Sigmoid colon (tissue), 4 donors: ENCODE results near the gene ABLIM2.

Source experiments
- POLR2AphosphoS5 ChIP-seq, 4 donors: sonication (generic); formaldehyde crosslinking; IDR thresholded peaks; one replicate each; pipeline ENCODE4 v1.6.1; 2017; ENCODE audit warnings: antibody characterized with exemption in 4 of 4
- TF ChIP-seq, protein P1 (sequence below), 4 experiments: fragments of 450-650 bp in 3 of 4; fragments of 200-600 bp in 1 of 4; IDR thresholded peaks; one replicate each; pipeline ENCODE4 v1.5.1; 2016 to 2019; ENCODE audit warnings: antibody characterized with exemption in 4 of 4, mild to moderate bottlenecking in 3 of 4, moderate library complexity in 2 of 4

DNA sequence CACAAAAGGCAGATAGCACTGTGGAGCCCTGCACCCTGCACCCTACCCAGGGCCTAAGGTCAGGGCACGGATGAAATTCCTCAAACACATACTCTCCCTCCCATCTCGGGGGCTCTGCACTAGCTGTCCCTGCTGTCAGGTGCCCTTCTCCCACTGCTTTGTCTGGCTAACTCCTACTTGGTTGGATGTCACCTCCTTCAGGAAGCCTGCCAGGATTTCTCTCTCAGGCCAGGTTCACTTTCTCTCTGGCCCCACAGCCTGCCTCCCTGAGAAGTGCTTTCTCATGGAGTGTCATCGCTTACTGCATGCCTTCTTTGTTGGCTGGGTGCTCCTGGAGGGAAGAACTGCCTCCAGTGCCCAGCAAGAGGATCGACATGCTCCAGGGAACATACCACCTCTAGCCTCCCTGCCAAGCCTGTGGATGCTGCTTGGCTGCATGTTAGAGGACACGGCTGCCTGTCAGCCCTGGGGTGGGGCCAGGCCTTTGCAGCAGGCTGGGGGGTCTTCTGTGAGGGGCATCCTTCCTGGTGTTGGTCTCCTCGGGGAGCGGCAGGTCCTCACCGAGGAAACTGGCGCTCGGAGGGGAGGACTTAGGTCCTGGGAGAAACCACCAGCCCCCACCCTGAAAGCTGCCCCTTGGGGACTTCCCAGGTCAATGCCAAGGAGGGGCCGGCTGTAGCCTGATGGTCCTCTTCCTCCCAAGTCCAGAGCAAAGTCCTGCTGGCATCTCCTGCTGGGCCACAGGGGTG is 15.0 kb downstream of the ABLIM2 start:
- no peak for TF ChIP-seq POLR2AphosphoS5 (IDR thresholded peaks at IDR 0.05)
- TF ChIP-seq, protein P1, sequence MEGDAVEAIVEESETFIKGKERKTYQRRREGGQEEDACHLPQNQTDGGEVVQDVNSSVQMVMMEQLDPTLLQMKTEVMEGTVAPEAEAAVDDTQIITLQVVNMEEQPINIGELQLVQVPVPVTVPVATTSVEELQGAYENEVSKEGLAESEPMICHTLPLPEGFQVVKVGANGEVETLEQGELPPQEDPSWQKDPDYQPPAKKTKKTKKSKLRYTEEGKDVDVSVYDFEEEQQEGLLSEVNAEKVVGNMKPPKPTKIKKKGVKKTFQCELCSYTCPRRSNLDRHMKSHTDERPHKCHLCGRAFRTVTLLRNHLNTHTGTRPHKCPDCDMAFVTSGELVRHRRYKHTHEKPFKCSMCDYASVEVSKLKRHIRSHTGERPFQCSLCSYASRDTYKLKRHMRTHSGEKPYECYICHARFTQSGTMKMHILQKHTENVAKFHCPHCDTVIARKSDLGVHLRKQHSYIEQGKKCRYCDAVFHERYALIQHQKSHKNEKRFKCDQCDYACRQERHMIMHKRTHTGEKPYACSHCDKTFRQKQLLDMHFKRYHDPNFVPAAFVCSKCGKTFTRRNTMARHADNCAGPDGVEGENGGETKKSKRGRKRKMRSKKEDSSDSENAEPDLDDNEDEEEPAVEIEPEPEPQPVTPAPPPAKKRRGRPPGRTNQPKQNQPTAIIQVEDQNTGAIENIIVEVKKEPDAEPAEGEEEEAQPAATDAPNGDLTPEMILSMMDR (IDR thresholded peaks at IDR 0.05) = no peak
